NCI-H2107 treated with DMSO at 0.1 percent for 48 hours (cell line): ENCODE data around the gene ERFE.

ENCODE experiments used
- DNase-seq: peaks from one replicate; lab custom pipeline; 2025; ENCODE audit not compliant: unreplicated experiment; lab: John Stamatoyannopoulos, UW

ERFE gene

DNA sequence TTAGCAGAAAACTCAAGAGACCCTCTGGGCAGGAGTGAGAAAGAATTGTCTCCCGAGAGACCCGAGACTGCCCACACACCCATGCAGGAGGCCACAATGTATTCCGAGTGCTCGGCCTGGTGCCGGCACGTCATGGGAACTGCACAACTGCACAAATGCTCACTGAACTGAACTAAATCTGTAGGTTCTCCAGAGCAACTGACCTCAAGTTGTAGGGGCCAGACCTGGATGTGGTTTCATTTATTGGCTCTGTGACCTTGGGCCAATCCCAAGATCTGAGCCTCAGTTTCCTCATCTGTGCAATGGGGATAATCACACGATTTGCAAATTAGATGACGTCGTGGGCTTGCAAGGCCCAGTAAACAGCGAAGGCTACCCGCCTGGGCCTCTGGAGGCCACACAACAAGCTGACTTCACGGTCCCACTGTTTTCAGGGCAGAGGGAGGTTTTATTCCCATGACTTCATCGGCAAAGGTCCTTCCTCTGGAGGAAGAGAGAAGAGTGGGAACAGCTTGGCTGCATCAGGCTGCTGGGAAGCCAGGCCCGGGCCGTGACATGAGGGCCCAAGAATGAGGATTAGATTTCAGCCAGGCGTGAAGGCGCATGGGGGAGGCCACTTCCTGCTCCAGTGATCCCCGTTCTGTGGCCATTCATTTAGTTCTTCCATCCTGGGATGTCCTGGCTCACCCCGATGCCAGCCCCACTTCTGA is 3.6 kb upstream of the ERFE start:
- DNase-seq: no peak

GRCh38 chr2:238155761-238156694 is 2.7 kb upstream of the ERFE start:
- DNase-seq: no peak

DNA sequence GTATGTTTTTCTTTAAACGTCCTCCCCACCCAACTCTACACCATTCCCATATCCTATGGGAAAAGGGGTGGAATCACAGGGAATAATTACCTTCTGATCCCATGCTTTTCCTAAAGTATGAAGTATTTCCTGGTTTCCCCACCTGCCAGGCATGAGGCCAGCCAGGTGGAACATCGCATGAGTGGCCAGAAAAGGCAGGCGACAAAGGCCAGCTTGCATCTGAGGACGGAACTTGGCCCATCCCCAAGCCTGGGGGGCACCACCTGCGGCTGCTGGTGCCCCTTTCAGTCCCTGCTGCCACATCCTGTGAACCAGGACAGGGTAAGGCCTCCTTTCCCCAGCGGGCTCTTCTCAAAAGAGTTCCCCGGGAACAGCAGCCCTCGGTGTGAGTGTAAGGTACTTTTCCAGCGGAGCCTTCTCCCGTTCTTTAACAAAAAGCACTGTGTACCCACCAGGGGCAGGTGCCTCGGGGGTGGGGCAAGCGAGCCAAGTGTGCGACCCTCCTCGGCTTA is 1.2 kb upstream of the ERFE start:
- DNase-seq: no peak

DNA sequence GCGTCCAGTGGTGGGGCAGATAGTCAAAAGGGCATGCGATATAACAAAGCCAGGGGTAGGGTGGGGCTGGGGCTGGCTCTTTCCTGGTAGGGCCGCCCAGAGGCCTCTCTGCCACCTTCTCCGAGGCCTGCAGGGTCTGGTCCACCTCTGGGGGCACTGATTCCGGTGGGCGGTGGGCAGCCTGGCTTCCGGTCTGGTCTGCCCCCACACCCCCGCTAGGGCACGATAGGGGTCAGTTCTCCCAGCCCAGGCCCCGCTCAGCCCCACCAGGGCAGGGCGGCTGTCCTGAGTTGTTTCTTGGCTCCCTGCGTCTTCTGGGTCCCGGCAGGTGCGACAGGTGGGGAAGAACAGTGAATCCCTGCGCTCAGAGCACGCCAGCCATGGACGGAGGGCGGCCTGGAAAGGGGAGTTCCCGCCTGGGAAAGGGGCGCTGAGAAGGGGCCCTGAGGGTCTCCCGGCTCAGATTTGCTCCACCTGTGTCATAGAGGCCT is 707 bp upstream of the ERFE start:
- DNase-seq: no peak

DNA sequence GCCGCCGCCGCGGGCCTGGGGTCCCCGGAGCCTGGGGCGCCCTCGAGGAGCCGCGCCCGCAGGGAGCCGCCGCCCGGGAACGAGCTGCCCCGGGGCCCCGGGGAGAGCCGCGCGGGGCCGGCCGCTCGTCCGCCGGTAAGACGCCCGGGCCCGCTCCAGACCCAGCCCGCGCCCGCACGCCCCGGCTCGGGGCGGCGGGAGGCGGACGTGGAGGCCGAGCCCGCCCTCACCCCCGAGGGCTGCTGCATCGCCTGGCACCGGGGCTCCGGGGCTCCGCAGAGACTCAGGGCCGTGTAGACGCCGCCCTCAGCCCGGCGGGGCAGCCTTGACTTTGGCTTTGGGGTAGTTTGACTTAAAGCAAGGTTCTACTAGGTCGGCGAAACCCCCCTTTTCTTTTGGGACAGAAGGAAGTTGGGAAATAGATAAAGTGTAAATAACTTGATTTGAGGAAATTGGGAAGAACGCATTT is 335 bp downstream of the ERFE start:
- DNase-seq: no peak

GRCh38 chr2:238159661-238160205 is 963 bp downstream of the ERFE start:
- no peak for DNase-seq

GRCh38 chr2:238160206-238161129 is 1.7 kb downstream of the ERFE start:
- no peak for DNase-seq

DNA sequence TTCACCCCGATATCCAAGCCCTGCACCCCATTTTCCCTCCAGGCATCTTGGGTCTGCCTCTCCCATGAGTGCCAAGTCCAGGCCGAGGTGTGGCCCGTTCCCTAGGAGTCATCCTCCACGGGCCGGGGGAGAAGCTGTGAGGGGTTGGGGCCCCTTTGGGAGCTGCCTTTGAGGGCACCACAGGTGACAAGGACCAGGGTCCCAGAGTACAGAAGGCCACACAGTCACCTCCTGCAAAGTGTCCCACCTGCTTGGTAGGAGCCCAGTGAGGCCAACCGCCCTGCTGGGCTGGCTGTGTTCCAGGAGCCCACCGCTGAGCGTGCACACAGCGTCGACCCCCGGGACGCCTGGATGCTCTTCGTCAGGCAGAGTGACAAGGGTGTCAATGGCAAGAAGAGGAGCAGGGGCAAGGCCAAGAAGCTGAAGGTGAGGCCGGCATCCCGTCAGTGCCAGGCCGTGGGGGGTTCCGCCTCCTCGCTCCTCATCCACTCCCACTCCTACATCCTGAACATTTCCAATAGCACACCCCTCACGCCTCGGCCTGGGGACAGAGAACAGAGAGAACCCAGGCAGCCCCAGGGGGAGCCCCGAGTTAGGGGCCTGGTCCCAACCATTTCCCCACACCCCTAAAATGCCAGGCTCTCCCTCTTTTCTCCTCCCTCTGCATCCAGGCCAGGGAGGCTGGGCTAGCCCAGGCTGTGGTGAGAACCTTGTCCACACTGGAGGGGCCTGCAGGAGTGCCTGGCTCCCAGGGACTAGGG is 2.7 kb downstream of the ERFE start:
- no peak for DNase-seq

- no peak for DNase-seq
These were observed 3.6 kb downstream of the ERFE start for GRCh38 chr2:238162251-238162845.

DNA sequence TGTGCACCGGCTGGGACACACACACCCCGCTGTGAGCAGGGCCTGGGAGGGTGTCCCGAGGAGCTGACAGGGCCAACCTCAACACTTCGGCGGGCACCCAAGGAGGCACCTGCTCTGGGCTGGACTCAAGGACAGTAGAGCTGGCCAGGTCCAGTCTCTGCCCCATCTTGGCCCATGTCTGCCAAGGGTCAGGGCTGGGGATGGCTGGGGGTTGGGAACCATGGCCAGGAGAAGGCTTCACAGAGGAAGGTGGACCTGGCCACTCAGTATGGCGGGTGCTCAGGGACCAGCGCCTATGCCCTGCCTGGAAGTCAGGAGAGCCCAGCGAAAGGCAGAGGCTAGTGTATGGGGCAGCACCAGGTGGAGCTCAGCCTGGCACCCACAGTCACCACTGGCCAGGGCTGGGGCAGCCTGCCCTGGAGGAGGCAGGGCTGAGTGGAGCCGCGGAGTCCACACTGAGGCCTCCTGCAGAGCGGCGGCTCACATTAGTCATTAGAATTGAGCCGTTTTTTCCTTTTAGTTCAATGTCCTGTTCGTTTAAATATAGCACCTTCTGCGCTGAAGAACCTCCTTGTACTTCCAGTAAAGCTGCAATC is 4.2 kb downstream of the ERFE start:
- no peak for DNase-seq

- no peak for DNase-seq
These were observed 4.9 kb downstream of the ERFE start for GRCh38 chr2:238163481-238164198.

DNA sequence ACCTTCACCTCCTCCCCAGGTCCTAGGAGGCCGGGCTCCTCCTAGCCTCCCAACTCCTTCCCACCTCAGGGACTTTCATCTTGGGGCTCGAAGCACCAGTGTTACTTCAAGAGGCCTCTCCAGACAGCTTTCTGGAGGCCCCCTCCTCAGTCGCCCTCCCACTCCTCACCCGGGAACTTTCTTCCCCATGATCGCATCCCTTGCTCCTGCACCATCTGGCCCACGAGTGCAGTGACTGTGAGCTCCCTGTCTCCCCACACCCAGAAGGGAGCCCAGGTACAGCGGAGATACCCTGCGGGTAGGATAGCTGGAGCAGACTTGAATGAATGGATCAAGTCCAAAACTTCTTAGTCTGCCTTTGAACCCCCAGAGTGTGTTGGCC is 6.1 kb downstream of the ERFE start:
- DNase-seq: no peak

DNA sequence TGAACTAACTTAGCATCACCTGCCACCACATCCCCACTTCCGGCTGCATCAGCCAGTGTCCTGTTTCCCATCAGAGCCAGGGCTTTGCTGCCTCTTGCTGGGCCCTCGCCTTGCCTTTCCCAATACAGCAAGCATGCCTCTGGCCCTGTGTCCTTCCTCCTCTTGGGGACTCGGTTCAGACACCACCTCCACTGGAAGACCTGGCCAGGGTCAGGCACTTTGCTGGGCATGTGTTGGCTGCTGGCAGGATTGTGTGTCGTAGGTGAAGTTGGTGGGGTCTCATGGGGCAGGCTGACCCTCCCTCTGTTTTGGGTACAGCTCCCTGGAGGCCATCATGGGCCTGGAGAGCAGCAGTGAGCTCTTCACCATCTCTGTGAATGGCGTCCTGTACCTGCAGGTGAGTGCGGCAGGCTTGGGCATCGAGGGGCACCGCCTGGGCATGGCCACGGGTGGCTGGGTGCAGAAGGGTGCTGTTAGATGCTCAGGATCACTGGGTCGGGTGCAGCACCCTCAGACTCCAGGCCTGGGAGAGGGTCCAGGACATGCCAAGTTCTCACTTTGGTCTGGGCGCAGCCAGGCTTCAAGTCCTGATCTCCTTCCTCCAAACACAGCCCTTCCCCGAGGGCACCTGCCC is 6.6 kb downstream of the ERFE start:
- DNase-seq: no peak

DNA sequence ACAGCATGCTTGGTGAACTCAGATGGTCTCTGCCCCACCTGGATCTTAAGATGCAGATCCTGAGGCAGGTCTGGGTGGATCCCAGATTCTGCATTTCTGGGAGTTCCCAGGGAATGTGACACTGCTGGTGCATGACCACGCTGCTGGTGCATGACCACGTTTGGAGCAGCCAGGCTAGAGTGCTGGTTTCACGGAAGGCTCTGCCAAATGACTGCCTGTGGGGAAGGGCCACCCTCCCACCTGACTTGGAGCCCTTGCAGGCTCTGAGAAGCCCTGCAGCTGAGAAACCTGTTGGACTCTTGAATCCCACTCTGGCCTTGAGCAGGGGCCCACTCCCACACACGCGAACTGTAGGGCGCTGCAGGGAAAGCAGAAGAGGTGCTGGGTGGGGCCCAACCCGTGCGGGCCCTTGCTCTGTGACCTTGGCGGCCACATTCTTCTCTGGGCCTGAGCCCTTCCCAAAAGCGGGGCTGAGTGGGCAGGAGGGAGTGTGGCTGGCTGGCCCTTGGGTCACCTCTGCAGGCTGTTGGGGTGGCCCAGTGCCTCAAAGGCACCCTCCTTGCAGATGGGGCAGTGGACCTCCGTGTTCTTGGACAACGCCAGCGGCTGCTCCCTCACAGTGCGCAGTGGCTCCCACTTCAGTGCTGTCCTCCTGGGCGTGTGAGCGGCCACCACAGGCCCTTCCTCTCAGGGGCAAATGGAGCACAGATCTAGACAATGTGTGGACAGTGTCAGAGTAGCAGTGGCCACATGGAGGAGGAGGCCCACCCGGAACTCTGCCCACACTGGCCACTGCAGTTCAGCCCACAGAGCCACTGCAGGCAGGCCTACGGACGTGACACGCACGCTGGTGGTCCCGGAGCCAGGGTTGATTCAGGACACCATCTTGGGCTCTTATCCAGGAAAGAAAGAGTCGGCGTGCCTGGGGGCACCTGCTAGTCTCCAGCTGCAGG is 7.9 kb downstream of the ERFE start:
- no peak for DNase-seq

DNA sequence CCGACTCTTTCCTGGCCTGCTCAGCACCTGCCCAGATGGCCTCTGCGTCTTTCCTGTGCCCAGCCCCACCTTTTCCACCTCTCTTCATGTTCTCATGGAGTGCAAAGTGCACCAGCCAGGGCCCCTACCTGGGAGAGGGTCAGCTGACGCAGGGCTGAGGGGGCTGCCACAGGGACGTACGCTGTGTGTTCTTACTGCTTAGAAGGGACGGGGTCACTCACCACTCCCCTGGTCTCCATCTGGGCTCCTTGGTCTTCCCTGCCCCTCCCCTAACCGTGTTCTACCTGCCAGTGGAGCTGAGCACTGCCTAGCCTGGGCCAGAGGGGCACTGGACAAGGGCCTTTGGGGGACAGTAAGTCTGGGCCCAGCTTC is 8.6 kb downstream of the ERFE start:
- DNase-seq: no peak

DNA sequence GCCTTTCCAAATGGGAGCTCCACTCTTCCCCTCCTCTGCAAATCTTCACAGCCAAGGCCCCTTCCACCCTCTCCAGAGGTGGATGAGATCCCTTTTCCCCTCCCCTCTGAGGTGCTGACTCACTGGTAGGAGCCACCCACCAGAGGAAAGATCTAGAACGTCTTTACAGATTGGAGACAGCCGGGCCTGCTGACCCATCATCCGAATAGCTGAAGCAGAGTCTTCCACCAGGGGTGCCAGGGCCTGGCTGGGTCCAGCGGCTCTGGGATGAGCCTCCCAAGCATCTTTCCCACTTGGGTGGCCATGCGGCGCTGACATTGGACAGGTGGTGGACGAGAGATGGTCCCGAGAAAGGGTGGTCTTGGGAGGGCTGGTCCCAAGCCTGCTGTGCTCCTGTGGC is 9.0 kb downstream of the ERFE start:
- DNase-seq: no peak
